GM18858 (cell line): ENCODE data around the gene TMED9.
"Not testable (repeated sequence)": the region's sequence is repeated elsewhere in the genome, so short reads cannot be mapped to it uniquely, and the experiment has no call there.

Experiments
- ATAC-seq: cut with Tn5 transposase; IDR thresholded peaks from one replicate; pipeline ENCODE4 v1.9.1; 2021; ENCODE audit not compliant: unreplicated experiment

TMED9 gene

DNA sequence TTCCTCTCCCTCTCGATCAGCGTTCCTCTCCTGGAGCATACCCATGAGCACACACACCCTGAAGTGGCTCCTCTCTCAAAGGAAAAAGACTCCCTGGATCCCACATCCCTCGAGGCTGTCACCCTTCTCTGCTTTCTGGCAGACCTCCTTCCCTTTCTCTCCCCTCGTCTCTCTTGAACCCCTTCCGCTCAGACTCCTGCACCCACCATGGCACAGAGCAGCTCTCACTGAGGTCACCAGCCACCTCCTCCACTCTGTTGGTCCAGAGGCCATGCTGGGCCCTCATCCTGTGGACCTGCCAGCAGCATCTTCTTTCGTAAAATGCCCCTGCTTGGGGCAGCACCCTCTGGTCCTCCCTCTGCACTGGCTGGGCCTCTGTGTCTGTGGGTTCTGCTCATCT, 13.7 kb downstream of the TMED9 start:
- ATAC-seq, result no peak

DNA sequence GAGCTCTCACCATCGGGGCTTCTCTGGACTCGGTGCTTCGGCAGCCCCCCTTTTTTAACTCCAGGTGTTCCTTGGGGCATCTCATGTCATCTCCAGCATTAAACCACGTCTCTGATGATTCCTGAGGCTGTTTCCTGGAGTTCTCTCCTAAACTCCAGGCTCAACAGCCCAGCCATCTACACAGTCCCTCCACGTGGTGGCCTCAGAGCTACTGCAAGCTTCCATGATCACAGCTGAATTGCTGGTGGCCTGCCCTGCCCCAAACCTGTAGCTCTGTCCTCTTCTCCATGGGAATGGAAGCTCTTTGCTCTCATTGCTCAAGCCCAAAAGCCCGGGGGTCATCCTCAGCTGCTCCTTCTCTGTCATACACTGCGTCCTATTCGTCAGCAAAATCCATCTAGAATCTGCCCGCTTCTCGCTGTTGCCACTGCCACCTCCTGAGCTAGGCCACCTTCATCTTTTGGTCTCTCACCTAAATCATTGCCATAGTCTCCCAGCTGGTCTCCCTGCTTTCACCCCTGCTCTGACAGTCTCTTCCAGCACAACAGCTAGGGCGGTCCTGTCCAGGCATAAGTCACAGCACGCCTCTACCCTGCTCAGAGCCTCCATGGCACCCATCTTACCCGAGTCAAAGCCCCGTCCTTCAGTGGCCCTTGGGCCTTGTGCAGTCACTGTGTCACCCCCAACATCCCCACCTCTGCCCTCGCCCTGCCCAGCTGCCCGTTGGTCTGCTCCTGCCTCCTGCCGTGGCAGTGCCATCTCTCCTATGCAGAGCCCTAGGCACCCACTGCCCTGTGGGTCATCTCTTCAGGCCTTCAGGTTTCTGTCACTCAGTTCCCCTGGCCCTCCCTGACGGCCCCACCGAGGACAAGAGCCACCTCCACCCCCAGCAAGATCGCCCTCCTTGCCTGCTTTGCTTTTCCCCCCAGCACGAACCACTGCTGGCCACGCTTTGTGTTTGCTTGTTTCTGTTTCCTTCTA, 14.4 kb downstream of the TMED9 start:
- ATAC-seq, result no peak

DNA sequence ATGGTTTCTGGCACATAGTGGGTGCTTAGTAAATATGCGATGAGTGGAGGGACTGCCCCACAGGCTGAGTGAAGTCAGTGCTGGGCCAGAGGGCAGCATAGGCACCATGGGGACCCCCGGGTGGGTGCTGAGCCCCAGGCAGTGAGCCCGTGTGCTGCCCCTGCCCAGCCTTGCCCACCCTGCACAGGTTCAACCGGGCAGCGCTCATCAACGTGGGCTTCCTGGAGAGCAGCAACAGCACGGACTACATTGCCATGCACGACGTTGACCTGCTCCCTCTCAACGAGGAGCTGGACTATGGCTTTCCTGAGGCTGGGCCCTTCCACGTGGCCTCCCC, 15.1 kb downstream of the TMED9 start:
- no peak for ATAC-seq

DNA sequence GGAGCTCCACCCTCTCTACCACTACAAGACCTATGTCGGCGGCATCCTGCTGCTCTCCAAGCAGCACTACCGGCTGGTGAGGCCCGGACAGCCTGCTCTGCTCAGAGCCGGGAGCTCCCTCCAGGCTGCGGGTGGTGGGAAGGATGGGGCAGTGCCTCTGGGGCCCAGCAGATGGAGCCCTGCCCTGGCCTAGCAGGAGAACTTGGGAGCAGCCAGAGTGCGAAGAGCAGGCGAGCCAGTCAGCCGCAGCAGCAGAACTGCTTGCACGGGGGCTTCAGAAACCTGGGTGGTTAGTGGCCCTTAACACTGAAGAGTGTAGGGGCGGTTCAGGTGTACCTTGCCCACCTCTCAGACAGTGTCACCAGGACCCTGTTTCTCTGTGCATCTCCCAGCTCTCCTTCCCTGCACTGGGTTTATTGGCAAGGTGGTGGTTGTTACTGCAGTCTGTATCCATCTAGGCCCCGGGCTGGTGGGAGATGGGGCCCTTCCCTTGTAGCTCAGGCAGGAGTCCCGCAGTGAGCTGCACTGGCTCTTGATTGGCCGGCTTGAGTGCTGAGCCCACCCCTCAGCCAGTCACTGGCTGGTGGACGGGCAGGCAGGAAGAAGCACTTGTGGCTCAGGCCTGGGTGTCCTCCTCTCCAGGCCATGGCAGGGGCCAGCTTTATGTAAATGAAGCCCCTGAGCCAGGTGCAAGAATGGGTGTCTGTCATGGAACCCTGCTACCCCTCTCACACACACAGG, 15.6 kb downstream of the TMED9 start:
- ATAC-seq, result no peak

DNA sequence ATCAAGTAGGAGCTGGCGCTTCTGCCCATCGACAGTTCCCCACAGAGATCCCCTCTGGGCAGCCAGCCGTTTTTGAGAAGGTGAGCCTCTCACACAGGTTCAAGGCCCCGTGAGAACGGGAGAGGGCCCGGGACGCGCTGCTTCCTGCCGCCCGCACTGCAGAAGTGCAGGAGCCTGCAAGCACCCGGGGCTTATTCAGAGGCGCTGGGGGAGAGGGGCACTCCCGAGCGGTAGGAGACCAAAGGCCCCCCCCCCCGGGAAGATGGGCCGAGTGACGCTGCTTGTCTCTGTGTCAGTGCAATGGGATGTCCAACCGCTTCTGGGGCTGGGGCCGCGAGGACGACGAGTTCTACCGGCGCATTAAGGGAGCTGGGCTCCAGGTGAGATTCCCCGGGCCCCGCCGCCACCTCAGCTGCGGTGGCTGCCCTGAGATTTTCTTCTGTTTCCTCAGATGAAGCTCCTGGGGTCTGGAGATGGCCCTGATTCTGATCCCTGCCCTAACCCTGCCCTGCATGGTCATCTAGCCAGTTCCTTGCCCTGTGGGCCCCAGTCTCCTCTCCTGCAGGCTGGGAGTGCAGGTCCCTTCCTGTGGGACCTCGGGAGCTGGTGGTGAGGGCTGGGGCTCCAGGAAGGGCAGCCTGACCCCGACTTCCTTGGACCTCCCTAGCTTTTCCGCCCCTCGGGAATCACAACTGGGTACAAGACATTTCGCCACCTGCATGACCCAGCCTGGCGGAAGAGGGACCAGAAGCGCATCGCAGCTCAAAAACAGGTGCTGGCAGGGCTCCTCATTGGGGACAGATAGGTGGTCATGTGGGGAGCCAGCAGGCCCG, 16.5 kb downstream of the TMED9 start:
- ATAC-seq, result no peak

DNA sequence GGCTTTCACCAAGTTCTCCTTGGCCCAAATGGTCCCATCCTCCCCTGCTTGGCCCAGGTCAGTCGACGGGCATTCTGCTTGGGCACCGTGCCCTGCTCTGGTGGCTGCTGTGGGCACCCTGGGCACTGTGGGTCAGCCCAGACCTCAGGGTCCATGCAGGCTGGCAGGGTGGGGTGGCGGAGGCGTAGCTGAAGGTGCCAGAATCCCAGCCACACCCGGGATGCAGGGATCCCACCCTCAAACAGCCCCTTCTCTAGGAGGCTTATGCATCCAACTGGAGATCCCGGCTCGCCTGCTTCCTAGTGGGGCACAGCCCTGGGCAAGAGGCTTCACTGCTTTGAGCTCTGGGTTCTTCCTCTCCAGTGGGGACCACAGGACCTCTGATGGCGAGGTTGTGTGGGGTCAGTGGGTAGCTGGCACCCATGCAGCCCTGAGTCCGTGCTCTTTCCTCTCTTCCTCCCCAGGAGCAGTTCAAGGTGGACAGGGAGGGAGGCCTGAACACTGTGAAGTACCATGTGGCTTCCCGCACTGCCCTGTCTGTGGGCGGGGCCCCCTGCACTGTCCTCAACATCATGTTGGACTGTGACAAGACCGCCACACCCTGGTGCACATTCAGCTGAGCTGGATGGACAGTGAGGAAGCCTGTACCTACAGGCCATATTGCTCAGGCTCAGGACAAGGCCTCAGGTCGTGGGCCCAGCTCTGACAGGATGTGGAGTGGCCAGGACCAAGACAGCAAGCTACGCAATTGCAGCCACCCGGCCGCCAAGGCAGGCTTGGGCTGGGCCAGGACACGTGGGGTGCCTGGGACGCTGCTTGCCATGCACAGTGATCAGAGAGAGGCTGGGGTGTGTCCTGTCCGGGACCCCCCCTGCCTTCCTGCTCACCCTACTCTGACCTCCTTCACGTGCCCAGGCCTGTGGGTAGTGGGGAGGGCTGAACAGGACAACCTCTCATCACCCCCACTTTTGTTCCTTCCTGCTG, 17.4 kb downstream of the TMED9 start:
- no peak for ATAC-seq

DNA sequence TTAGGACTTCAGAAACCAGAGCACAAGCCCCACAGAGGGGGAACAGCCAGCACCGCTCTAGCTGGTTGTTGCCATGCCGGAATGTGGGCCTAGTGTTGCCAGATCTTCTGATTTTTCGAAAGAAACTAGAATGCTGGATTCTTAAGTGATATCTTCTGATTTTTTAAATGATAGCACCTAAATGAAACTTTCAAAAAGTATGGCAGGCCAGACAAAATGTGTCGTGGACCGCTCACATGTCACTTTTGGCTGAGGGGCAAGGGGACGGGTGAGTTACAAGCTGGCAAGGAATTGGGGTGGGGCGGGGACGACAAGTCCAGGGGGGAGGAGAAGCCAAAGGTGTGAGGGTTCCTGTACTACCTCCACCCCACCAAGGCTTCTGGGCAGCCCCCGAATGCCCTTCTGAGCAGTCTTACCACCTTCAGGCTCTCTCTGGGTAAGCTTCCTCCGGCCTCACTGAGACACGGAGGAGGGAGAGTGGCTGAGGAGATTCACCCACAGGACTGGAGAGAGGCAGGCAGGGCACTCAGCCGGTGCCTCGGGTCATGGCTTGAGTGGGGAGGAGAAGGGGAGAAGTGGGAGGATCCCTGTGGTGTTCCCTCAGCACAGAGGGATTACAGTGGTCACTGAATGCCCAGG, 18.2 kb downstream of the TMED9 start:
- no peak for ATAC-seq

DNA sequence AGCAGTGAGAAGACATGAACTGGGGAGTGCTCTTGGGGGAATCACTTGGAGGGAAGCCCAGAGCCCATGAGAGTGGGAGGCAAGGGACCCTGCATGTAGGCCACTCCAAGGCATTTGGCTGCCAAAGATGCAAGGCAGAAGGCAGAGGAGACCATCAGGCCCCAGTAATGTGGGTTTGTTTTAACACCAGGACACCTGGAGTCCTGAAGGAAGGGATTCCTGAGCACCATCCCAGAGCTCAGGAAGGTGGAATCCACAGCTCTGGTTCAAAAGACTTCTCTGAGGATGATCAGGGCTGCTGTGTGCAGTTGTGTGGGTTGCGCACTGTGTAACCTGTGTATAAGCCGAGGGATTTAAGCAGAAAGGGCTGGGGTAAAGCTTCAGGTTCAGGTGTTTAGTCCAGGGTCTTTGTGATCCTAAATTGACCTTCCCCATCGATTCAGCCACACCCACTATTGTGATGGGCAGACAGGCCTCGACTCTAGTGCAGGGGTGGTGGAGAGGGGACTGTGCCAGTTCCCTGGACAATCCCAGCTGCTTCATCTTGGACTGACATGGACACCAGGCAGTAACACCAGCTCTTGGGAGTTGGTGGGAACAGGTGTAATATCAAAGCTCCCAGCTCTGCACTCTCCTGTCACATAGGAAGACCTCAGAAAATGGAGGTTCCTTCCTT, 18.9 kb downstream of the TMED9 start:
- no peak for ATAC-seq

DNA sequence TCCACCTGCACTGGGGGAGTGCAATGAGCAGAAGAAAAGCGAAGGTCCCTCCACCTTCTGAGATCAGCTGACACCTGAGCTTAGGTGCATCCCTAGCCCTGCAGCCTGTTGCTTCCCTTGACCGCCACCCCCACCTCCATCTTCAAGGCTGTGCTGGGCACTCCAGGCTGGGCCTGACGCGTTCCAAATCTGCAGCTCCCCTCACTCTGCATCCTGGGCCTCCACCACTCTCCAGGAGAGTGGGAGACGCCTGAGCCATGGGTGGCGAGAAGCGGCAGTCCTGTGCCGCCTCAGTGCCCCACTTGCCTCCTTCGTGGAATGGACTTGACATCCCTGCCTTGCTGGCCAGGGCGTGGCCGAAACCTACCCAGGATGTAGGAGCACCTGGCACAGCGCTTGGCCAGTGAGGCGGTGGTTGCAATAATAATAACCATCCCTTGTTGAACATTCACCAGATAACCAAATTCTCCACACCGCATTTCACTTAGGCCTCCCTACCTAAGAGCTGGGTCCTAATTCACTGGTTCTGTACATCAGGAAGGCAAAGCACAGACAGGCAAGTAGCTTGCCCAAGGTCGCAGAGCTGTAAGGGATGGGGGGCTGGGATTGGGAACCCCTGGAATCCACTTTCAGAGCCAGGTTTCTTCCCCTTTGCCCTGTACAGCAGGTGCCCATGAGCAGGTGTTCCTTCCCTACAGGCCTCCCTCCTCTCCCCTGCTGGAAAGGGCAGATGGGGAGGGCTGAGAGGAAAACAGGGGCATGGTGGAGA, 19.6 kb downstream of the TMED9 start:
- ATAC-seq, result no peak

DNA sequence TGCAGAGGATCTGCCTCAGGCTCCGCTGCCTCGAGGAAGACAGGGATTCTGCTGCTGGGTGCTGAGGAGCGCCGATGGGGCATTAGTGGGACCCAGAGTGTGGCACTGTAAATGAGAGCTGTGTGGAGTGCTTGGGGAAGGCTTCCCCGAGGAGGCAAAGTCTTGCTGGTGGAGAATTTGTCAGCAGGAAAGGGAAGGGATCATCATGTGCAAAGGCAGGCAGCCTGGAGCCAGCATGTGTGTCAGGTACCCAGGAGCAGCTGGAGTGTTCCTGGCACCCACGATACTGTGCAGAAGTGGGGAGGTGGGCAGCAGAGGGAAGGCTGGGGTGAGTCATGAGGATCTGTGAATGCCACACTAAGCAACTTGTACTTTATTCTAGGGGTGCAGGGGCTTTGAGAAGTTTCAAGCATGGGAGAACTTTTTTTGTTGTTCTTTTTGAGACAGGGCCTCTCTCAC, 20.2 kb downstream of the TMED9 start:
- no peak for ATAC-seq

DNA sequence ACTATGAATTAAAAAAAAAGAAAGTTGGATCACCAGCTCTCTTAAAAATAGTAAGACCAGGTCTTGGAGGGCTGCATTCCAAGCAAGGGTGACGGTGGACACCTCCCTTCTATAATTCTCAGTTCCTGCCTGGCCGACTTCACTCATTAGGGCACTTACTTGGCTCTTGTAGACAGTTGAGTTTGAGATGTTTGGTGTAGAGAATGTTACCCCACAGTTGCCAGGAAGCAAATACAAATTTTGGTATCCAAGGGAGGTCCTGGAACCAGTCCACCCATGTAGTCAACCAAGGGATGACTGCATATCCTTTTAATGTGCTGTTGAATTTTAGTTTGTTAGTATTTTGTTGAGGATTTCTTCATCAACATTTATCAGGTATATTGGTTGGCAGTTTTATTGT, 28.6 kb downstream of the TMED9 start:
- ATAC-seq, result no peak

DNA sequence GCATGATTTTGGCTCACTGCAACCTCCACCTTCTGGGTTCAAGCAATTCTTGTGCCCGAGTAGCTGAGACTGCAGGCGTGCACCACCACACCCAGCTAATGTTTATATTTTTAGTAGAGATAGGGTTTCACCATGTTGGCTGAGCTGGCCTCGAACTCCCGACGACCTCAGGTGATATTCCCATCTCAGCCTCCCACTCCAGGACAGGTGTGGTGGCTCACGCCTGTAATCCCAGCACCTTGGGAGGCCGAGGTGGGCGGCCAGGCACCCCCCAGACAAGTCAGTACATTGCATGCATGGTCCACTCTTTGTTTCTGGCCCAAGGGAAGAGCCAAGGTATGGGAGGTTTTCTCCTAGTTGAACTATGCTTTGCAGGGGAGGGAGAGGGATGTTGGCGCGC, 32.2 kb downstream of the TMED9 start:
- ATAC-seq, result not testable (repeated sequence)

DNA sequence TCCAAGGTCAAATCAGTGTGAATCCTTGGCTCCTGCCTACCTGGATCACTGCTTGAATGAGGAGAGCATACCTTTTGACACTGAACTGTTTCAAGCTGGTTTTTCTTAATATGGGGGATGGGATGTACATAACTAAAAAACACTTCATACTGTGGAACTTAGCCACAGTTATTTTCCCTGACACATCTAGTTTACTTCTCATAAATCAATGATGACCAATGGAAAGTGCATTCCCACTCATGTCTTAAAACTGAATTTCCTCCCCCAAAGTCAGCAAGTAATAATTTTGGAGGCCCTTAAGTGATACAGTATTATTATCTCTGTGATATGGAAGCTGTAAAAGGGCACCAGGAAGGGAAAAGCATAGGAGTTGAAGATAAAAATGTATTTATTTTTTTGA, 38.2 kb downstream of the TMED9 start:
- not testable (repeated sequence) for ATAC-seq

DNA sequence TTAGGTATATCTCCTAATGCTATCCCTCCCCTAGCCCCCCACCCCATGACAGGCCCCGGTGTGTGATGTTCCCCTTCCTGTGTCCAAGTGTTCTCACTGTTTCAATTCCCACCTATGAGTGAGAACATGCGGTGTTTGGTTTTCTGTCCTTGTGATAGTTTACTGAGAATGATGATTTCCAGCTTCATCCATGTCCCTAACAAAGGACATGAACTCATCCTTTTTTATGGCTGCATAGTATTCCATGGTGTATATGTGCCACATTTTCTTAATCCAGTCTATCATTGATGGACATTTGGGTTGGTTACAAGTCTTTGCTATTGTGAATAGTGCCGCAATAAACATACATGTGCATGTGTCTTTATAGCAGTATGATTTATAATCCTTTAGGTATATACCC, 42.9 kb downstream of the TMED9 start:
- not testable (repeated sequence) for ATAC-seq

DNA sequence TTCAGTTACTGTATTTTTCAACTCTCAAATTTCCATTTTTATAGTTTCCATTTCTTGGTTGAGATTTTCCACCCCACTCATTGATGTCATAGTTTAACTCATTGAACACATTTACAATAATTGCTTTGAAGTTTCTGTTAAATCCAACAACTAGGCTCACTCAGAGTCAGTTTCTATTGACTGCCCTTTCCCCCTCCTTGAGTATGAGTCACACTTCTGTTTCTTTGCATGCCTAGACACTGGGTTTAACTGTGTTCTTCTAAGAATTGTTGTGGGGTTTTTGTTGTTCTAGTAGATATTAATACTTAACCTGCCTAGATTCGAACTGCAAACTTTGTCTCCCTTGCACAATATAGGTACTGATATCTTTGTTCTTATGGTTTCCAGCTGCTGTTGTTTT, 53.5 kb downstream of the TMED9 start:
- not testable (repeated sequence) for ATAC-seq
